NCI-H1048 (cell line): ENCODE measurements around the gene CDH2.
A peak's percentile ranks its signal among the peaks of the same experiment; 100 is the strongest.

Experiments
- DNase-seq: peaks from one replicate; lab custom pipeline; 2025; lab: John Stamatoyannopoulos, UW

Gene CDH2

GRCh38 chr18:28088477-28088876 lies 88.5 kb downstream of the CDH2 start:
- no peak for DNase-seq

- peak; percentile 69 for DNase-seq
Measured at GRCh38 chr18:28086670-28087552, 90.0 kb downstream of the CDH2 start.

GRCh38 chr18:28081516-28081915 lies 95.4 kb downstream of the CDH2 start:
- no peak for DNase-seq

- DNase-seq = no peak
Measured at GRCh38 chr18:28080876-28081300, 96.0 kb downstream of the CDH2 start.

- no peak for DNase-seq
Measured at GRCh38 chr18:28079883-28080282, 97.0 kb downstream of the CDH2 start.

- DNase-seq = no peak
Measured at GRCh38 chr18:28078849-28079248, 98.1 kb downstream of the CDH2 start.

GRCh38 chr18:28078298-28078697 lies 98.6 kb downstream of the CDH2 start:
- no peak for DNase-seq

- DNase-seq = no peak
Measured at GRCh38 chr18:28075501-28075900, 101.4 kb downstream of the CDH2 start.

- DNase-seq = no peak
Measured at GRCh38 chr18:28074076-28074475, 102.9 kb downstream of the CDH2 start.

- DNase-seq = no peak
Measured at GRCh38 chr18:28073658-28074057, 103.3 kb downstream of the CDH2 start.

- no peak for DNase-seq
Measured at GRCh38 chr18:28071199-28071598, 105.7 kb downstream of the CDH2 start.

GRCh38 chr18:28068207-28068606 lies 108.7 kb downstream of the CDH2 start:
- DNase-seq = no peak

GRCh38 chr18:28067346-28067745 lies 109.6 kb downstream of the CDH2 start:
- no peak for DNase-seq

GRCh38 chr18:28065793-28066186 lies 111.1 kb downstream of the CDH2 start:
- no peak for DNase-seq

- DNase-seq = no peak
Measured at GRCh38 chr18:28065031-28065792, 111.7 kb downstream of the CDH2 start.

GRCh38 chr18:28063926-28064325 lies 113.0 kb downstream of the CDH2 start:
- no peak for DNase-seq

GRCh38 chr18:28063271-28063761 lies 113.6 kb downstream of the CDH2 start:
- no peak for DNase-seq

- no peak for DNase-seq
Measured at GRCh38 chr18:28062443-28062842, 114.5 kb downstream of the CDH2 start.

- no peak for DNase-seq
Measured at GRCh38 chr18:28059861-28060260, 117.1 kb downstream of the CDH2 start.

- DNase-seq = no peak
Measured at GRCh38 chr18:28050545-28050944, 126.4 kb downstream of the CDH2 start.

- DNase-seq = no peak
Measured at GRCh38 chr18:28048612-28049011, 128.3 kb downstream of the CDH2 start.

- DNase-seq = no peak
Measured at GRCh38 chr18:28045880-28046279, 131.1 kb downstream of the CDH2 start.
